Measurements from ENCODE around the gene DHPS. TPM values are rescaled to one million over a fixed set of nuclear protein-coding genes. Genes with fewer than 3 reads are reported as not detected.

The DHPS gene
- total and polyA plus RNA-seq, 2 of the 13 experiments (the other 11 are each of a cell fraction or from before 2014, with no cell fraction given) = 43.3 to 84.3 TPM

DNA sequence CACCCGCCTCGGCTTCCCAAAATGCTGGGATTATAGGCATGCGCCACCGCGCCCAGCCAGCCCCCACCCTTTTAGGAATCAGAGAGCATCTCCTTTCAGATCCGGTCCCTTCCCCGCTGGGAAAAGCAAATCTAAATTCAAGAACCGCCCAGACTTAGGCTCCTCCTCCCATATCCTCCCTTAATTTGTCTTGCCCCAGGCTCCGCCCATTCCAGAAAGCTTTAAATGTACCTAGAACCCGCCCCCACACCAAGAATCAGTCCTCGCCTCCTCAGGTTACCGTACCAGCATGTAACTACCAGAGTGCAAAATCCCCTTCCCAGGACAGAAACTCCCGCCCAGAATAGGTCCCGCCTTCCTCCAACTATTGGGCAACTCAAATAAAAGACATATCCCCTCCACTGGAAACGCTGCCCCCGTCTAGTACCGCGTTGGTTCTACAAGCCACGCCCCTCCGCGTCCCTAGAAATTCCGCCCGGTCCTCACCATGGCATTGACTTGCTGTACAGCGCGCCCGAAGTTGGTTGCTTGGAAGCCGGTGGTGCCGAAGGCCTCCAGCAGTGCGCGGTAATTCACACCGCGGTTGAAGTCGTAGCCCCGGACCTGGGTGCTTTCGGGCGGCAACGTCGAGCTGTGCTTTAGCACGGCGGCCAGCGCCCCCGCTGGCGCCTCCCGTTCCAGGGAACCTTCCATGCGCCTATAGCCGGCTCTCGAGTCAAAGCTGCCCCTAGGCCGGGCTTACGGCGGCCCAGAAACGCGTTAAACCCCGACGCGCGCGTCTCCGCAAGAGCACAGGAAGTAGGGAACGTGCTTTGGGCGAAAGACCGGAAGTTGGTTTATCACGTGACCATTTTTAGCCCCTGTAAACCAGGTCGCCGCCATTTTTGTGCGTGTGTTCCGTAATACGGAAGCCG, at the start of gene DHPS (continued):
- TF ChIP-seq ZNF563 (CRISPR knock-in tag; IDR thresholded peaks at IDR 0.05) (no peak), ELF1 (CRISPR knock-in tag; IDR thresholded peaks at IDR 0.05) (peak; percentile 83), POGZ (CRISPR knock-in tag; IDR thresholded peaks at IDR 0.05) (peak; percentile 42), PITX1 (CRISPR knock-in tag; IDR thresholded peaks at IDR 0.05) (peak; percentile 54; the same call in 1 of the 2 replicates), ZFP36 (IDR thresholded peaks at IDR 0.05; ENCODE audit: borderline replicate concordance, low read depth, low read length, partially characterized antibody) (no peak), ARNT2 (CRISPR knock-in tag; IDR thresholded peaks at IDR 0.05; ENCODE audit: low read depth) (peak; percentile 64; the same call in 1 of the 2 replicates), SNRNP70 (IDR thresholded peaks at IDR 0.05; ENCODE audit: low read depth, low read length) (no peak), ZNF282 (IDR thresholded peaks at IDR 0.05; ENCODE audit: partially characterized antibody) (no peak), MLXIP (CRISPR knock-in tag; IDR thresholded peaks at IDR 0.05; ENCODE audit: borderline replicate concordance) (no peak), ZNF616 (CRISPR knock-in tag; IDR thresholded peaks at IDR 0.05; ENCODE audit: low read depth) (no peak), TFE3 (CRISPR knock-in tag; IDR thresholded peaks at IDR 0.05) (peak; percentile 84), ZNF687 (CRISPR knock-in tag; IDR thresholded peaks at IDR 0.05) (peak; percentile 95)
- TF ChIP-seq, protein P1, sequence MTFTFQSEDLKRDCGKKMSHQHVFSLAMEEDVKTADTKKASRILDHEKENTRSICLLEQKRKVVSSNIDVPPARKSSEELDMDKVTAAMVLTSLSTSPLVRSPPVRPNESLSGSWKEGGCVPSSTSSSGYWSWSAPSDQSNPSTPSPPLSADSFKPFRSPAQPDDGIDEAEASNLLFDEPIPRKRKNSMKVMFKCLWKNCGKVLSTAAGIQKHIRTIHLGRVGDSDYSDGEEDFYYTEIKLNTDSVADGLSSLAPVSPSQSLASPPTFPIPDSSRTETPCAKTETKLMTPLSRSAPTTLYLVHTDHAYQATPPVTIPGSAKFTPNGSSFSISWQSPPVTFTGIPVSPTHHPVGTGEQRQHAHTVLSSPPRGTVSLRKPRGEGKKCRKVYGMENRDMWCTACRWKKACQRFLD (CRISPR knock-in tag; IDR thresholded peaks at IDR 0.05; ENCODE audit: borderline replicate concordance) = peak; percentile 71; the same call in 1 of the 2 replicates
- TF ChIP-seq, protein P2, sequence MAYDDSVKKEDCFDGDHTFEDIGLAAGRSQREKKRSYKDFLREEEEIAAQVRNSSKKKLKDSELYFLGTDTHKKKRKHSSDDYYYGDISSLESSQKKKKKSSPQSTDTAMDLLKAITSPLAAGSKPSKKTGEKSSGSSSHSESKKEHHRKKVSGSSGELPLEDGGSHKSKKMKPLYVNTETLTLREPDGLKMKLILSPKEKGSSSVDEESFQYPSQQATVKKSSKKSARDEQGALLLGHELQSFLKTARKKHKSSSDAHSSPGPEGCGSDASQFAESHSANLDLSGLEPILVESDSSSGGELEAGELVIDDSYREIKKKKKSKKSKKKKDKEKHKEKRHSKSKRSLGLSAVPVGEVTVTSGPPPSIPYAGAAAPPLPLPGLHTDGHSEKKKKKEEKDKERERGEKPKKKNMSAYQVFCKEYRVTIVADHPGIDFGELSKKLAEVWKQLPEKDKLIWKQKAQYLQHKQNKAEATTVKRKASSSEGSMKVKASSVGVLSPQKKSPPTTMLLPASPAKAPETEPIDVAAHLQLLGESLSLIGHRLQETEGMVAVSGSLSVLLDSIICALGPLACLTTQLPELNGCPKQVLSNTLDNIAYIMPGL (CRISPR knock-in tag; IDR thresholded peaks at IDR 0.05; ENCODE audit: borderline replicate concordance in 1 of 2, low read depth in 1 of 2) = peak in 1 of 2 experiments; percentile 42; a peak in 1 of 4 replicates
